Uterine smooth muscle cell (primary cell): Measurements from ENCODE around the gene TOPBP1. TPM values are rescaled to one million over a fixed set of nuclear protein-coding genes. Genes with fewer than 3 reads are reported as not detected.

Experiments
- total RNA-seq: library from RNA; depleted of rRNA; stranded (reverse); fragments of >200 nt; gene quantifications from 2 replicates; pipeline ENCODE4 v1.2.3, GENCODE V29; 2014

TOPBP1 gene
- 25.0 and 51.5 TPM in 2 replicates for total RNA-seq

GRCh38 chr3:133661454-133662277 lies at the start of gene TOPBP1:
TOPBP1 (minus strand) TSS chr3:133661941; CDS start chr3:133661127, 814 bp downstream.

DNA sequence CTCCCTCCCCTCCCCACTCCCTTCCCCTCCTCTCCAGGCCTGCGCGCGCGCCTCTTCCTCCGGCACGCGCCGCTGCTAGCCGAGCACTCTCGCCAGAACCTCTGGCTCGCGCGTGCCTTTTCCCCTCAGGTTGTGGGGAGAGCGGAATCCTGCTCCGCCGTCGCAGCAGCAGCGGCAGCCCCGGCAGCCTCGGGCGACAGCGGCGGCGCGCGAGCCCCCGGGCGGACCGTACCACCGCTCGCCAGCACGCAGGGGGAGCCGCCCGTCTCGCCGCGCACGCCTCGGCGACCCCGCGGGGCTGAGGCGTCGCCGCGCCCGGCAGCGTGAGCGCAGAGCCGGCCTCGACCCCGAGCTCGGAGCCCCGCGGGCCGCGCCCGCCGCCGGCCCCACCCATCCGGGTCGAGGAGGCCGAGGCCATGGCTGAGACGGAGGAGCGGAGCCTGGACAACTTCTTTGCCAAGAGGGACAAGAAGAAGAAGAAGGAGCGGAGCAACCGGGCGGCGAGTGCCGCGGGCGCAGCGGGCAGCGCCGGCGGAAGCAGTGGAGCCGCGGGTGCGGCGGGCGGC lies 88.0 kb downstream of the TOPBP1 start, which contains the start of gene CDV3:
Gene CDV3, plus strand, starts transcription at position 58 of the 566 bp plus-strand sequence. Its CDS starts 359 bp downstream, at position 417.

Other genes starting within 250 kb of the TOPBP1 start
- 177 and 192 TPM in 2 replicates for gene CDV3, start 88.3 kb downstream of the TOPBP1 start, total RNA-seq
- under 0.01 TPM in 2 replicates for gene TF, start 84.5 kb upstream of the TOPBP1 start, total RNA-seq
- 79.5 and 89.3 TPM in 2 replicates for gene SRPRB, start 143.9 kb upstream of the TOPBP1 start, total RNA-seq
- 0.22 and 0.37 TPM in 2 replicates for gene RAB6B, start 233.9 kb upstream of the TOPBP1 start, total RNA-seq